WTC11 (cell line): ENCODE results near the gene FBXL16. TPM values are rescaled to one million over a fixed set of nuclear protein-coding genes. Genes with fewer than 3 reads are reported as not detected.

ENCODE experiments used
- ATF1 ChIP-seq: sonication (generic); formaldehyde crosslinking; IDR thresholded peaks from 2 replicates; pipeline ENCODE4 v1.8.1; 2023; ENCODE audit warnings: mild to moderate bottlenecking, moderate library complexity, missing genetic modification reagents
- CTCF ChIP-seq: fragments of 200-600 bp; IDR thresholded peaks from 2 replicates; pipeline ENCODE4 v1.8.0; 2022; ENCODE audit warnings: antibody characterized with exemption
- FOXK1 ChIP-seq: sonication (generic); formaldehyde crosslinking; IDR thresholded peaks from 2 replicates; pipeline ENCODE4 v1.8.0; 2022; ENCODE audit warnings: mild to moderate bottlenecking, moderate library complexity, missing genetic modification reagents
- GRHL2 ChIP-seq: fragments of 250-450 bp; sonication (Bioruptor Pico); IDR thresholded peaks from 2 replicates; pipeline ENCODE4 v1.8.0; 2022; ENCODE audit warnings: mild to moderate bottlenecking, moderate library complexity; ENCODE audit not compliant: insufficient replicate concordance, severe bottlenecking
- KAT7 ChIP-seq: sonication (generic); formaldehyde crosslinking; IDR thresholded peaks from 2 replicates; pipeline ENCODE4 v1.8.1; 2023; ENCODE audit warnings: missing genetic modification reagents, mild to moderate bottlenecking, borderline replicate concordance
- NR1H2 ChIP-seq: sonication (generic); formaldehyde crosslinking; IDR thresholded peaks from 2 replicates; pipeline ENCODE4 v1.9.0; 2021; ENCODE audit warnings: mild to moderate bottlenecking, moderate library complexity, missing genetic modification reagents
- PRDM15 ChIP-seq: sonication (generic); formaldehyde crosslinking; IDR thresholded peaks from 2 replicates; pipeline ENCODE4 v1.8.0; 2022; ENCODE audit warnings: missing genetic modification reagents
- SMAD3 ChIP-seq: sonication (generic); formaldehyde crosslinking; IDR thresholded peaks from 2 replicates; pipeline ENCODE4 v1.8.0; 2022; ENCODE audit warnings: missing genetic modification reagents, mild to moderate bottlenecking, borderline replicate concordance
- ZNF121 ChIP-seq: sonication (generic); formaldehyde crosslinking; IDR thresholded peaks from 2 replicates; pipeline ENCODE4 v1.8.0; 2023; ENCODE audit warnings: missing genetic modification reagents
- ZNF219 ChIP-seq: sonication (generic); formaldehyde crosslinking; IDR thresholded peaks from 2 replicates; pipeline ENCODE4 v1.8.0; 2023; ENCODE audit warnings: missing genetic modification reagents, mild to moderate bottlenecking, borderline replicate concordance
- ZNF423 ChIP-seq: fragments of 250-450 bp; sonication (Bioruptor Pico); IDR thresholded peaks from 2 replicates; pipeline ENCODE4 v2.1.2; 2022; ENCODE audit warnings: mild to moderate bottlenecking, moderate library complexity
- total RNA-seq: library from RNA; stranded (reverse); gene quantifications from 3 replicates; pipeline ENCODE4 v1.2.3, GENCODE V29; 2021
- TF ChIP-seq, protein P1 (sequence below): sonication (generic); formaldehyde crosslinking; IDR thresholded peaks from 2 replicates; pipeline ENCODE4 v1.8.0; 2023; ENCODE audit warnings: missing genetic modification reagents, mild to moderate bottlenecking, borderline replicate concordance
- TF ChIP-seq, protein P2 (sequence below): sonication (generic); formaldehyde crosslinking; IDR thresholded peaks from 2 replicates; pipeline ENCODE4 v1.8.0; 2022; ENCODE audit warnings: mild to moderate bottlenecking, missing genetic modification reagents
- TF ChIP-seq, protein P3 (sequence below): fragments of 250-450 bp; sonication (Bioruptor Pico); IDR thresholded peaks from 2 replicates; pipeline ENCODE4 v1.9.0; 2021; ENCODE audit warnings: mild to moderate bottlenecking

FBXL16 gene
- total RNA-seq, 1 experiment from 2014 or later, result 22.7 TPM

- TF ChIP-seq, protein P1, sequence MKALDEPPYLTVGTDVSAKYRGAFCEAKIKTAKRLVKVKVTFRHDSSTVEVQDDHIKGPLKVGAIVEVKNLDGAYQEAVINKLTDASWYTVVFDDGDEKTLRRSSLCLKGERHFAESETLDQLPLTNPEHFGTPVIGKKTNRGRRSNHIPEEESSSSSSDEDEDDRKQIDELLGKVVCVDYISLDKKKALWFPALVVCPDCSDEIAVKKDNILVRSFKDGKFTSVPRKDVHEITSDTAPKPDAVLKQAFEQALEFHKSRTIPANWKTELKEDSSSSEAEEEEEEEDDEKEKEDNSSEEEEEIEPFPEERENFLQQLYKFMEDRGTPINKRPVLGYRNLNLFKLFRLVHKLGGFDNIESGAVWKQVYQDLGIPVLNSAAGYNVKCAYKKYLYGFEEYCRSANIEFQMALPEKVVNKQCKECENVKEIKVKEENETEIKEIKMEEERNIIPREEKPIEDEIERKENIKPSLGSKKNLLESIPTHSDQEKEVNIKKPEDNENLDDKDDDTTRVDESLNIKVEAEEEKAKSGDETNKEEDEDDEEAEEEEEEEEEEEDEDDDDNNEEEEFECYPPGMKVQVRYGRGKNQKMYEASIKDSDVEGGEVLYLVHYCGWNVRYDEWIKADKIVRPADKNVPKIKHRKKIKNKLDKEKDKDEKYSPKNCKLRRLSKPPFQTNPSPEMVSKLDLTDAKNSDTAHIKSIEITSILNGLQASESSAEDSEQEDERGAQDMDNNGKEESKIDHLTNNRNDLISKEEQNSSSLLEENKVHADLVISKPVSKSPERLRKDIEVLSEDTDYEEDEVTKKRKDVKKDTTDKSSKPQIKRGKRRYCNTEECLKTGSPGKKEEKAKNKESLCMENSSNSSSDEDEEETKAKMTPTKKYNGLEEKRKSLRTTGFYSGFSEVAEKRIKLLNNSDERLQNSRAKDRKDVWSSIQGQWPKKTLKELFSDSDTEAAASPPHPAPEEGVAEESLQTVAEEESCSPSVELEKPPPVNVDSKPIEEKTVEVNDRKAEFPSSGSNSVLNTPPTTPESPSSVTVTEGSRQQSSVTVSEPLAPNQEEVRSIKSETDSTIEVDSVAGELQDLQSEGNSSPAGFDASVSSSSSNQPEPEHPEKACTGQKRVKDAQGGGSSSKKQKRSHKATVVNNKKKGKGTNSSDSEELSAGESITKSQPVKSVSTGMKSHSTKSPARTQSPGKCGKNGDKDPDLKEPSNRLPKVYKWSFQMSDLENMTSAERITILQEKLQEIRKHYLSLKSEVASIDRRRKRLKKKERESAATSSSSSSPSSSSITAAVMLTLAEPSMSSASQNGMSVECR (CRISPR knock-in tag), result no peak
- TF ChIP-seq ATF1 (CRISPR knock-in tag) (no peak), NR1H2 (CRISPR knock-in tag) (no peak), GRHL2 (no peak), ZNF219 (CRISPR knock-in tag) (no peak), ZNF121 (CRISPR knock-in tag) (no peak), FOXK1 (no peak), CTCF (peak; percentile 96), ZNF423 (CRISPR knock-in tag) (0 out of 2 replicates have a peak, but pooled peaks have one; percentile 34), PRDM15 (CRISPR knock-in tag) (no peak), SMAD3 (CRISPR knock-in tag) (no peak), KAT7 (CRISPR knock-in tag) (no peak)
- TF ChIP-seq, protein P2, sequence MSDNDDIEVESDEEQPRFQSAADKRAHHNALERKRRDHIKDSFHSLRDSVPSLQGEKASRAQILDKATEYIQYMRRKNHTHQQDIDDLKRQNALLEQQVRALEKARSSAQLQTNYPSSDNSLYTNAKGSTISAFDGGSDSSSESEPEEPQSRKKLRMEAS (CRISPR knock-in tag), result peak; percentile 28; the same call in 1 of the 2 replicates
- TF ChIP-seq, protein P3, sequence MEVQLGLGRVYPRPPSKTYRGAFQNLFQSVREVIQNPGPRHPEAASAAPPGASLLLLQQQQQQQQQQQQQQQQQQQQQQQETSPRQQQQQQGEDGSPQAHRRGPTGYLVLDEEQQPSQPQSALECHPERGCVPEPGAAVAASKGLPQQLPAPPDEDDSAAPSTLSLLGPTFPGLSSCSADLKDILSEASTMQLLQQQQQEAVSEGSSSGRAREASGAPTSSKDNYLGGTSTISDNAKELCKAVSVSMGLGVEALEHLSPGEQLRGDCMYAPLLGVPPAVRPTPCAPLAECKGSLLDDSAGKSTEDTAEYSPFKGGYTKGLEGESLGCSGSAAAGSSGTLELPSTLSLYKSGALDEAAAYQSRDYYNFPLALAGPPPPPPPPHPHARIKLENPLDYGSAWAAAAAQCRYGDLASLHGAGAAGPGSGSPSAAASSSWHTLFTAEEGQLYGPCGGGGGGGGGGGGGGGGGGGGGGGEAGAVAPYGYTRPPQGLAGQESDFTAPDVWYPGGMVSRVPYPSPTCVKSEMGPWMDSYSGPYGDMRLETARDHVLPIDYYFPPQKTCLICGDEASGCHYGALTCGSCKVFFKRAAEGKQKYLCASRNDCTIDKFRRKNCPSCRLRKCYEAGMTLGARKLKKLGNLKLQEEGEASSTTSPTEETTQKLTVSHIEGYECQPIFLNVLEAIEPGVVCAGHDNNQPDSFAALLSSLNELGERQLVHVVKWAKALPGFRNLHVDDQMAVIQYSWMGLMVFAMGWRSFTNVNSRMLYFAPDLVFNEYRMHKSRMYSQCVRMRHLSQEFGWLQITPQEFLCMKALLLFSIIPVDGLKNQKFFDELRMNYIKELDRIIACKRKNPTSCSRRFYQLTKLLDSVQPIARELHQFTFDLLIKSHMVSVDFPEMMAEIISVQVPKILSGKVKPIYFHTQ (CRISPR knock-in tag), result no peak
Measured at GRCh38 chr16:711548-712320, 6.1 kb upstream of the FBXL16 start (continued).
